ENCODE data around the gene C17orf75.
"Not testable (repeated sequence)": the region's sequence is repeated elsewhere in the genome, so short reads cannot be mapped to it uniquely, and the experiment has no call there.

C17orf75 gene

GRCh38 chr17:32341857-32342602 is at the start of gene C17orf75:
Gene C17orf75 (minus strand): TSS chr17:32342173. CDS start chr17:32342139, 34 bp downstream.
- Histone ChIP-seq H3K4me2 (ENCODE audit: low read length) (peak within 1 kb of the TSS; percentile 95), H2AFZ (ENCODE audit: low read depth, low read length) (peak within 1 kb of the TSS; percentile 87), H3K79me2 (ENCODE audit: low read length) (peaks cover 5% of the 10 kb centered on the region; the same call in 1 of the 2 replicates), H3K27me3 (ENCODE audit: low read depth, low read length) (no peaks in the 10 kb centered on the region), H3K9ac (ENCODE audit: low read length) (peak within 1 kb of the TSS; percentile 82), H4K20me1 (ENCODE audit: insufficient read depth, low read length) (no peaks in the 10 kb centered on the region), H3K27ac (ENCODE audit: low read length) (peak within 1 kb of the TSS; percentile 61), H3K9me3 (ENCODE audit: insufficient read depth, low read length) (no peaks in the 10 kb centered on the region), H3K4me3 (ENCODE audit: low read length) (peak within 1 kb of the TSS; percentile 82), H3K36me3 (replicated peaks; ENCODE audit: low read depth, low read length) (peaks cover 9% of the 10 kb centered on the region), H3K4me1 (ENCODE audit: low read length) (peaks cover 9% of the 10 kb centered on the region; the same call in 1 of the 2 replicates)
- no peak for TF ChIP-seq CTCF (IDR thresholded peaks at IDR 0.05; ENCODE audit: low read depth, low read length)

- H3K4me1 ChIP-seq (ENCODE audit: low read length), result no peaks in the 10 kb centered on the region
- H3K79me2 ChIP-seq (ENCODE audit: low read length), result no peaks in the 10 kb centered on the region
- H3K27ac ChIP-seq (ENCODE audit: low read length), result no peak overlapping the region
- H4K20me1 ChIP-seq (ENCODE audit: insufficient read depth, low read length), result no peaks in the 10 kb centered on the region
- no peak overlapping the region for H3K4me2 ChIP-seq (ENCODE audit: low read length)
- H2AFZ ChIP-seq (ENCODE audit: low read depth, low read length), result no peak overlapping the region
- H3K4me3 ChIP-seq (ENCODE audit: low read length), result no peak overlapping the region
- H3K27me3 ChIP-seq (ENCODE audit: low read depth, low read length), result no peaks in the 10 kb centered on the region
- peaks cover 4% of the 10 kb centered on the region for H3K36me3 ChIP-seq (replicated peaks; ENCODE audit: low read depth, low read length)
- H3K9me3 ChIP-seq (ENCODE audit: insufficient read depth, low read length), result no peaks in the 10 kb centered on the region
- H3K9ac ChIP-seq (ENCODE audit: low read length), result no peak overlapping the region
- TF ChIP-seq EZH2phosphoT487 (IDR thresholded peaks at IDR 0.05; ENCODE audit: low read depth) (no peak), CTCF (IDR thresholded peaks at IDR 0.05; ENCODE audit: low read depth, low read length) (no peak)
These were observed 46.9 kb upstream of the C17orf75 start for GRCh38 chr17:32388613-32389459.

- not testable (repeated sequence) for H2AFZ ChIP-seq (ENCODE audit: low read depth, low read length); H3K4me2 ChIP-seq (ENCODE audit: low read length); H4K20me1 ChIP-seq (ENCODE audit: insufficient read depth, low read length); H3K27ac ChIP-seq (ENCODE audit: low read length); H3K4me1 ChIP-seq (ENCODE audit: low read length); H3K9ac ChIP-seq (ENCODE audit: low read length); H3K4me3 ChIP-seq (ENCODE audit: low read length); H3K79me2 ChIP-seq (ENCODE audit: low read length); H3K27me3 ChIP-seq (ENCODE audit: low read depth, low read length); H3K9me3 ChIP-seq (ENCODE audit: insufficient read depth, low read length); H3K36me3 ChIP-seq (replicated peaks; ENCODE audit: low read depth, low read length)
These were observed 46.2 kb upstream of the C17orf75 start for GRCh38 chr17:32388128-32388527.

- Histone ChIP-seq H4K20me1 (ENCODE audit: insufficient read depth, low read length) (0 out of 2 replicates have a peak, but pooled peaks cover 4% of the 10 kb centered on the region), H3K9me3 (ENCODE audit: insufficient read depth, low read length) (no peaks in the 10 kb centered on the region), H3K9ac (ENCODE audit: low read length) (no peak overlapping the region), H3K4me3 (ENCODE audit: low read length) (no peak overlapping the region), H3K27ac (ENCODE audit: low read length) (no peak overlapping the region), H3K36me3 (replicated peaks; ENCODE audit: low read depth, low read length) (peaks cover 20% of the 10 kb centered on the region), H3K4me2 (ENCODE audit: low read length) (no peak overlapping the region), H3K79me2 (ENCODE audit: low read length) (no peaks in the 10 kb centered on the region), H2AFZ (ENCODE audit: low read depth, low read length) (no peak overlapping the region), H3K27me3 (ENCODE audit: low read depth, low read length) (no peaks in the 10 kb centered on the region), H3K4me1 (ENCODE audit: low read length) (no peaks in the 10 kb centered on the region)
- TF ChIP-seq EZH2phosphoT487 (IDR thresholded peaks at IDR 0.05; ENCODE audit: low read depth), result no peak
- no peak for TF ChIP-seq CTCF (IDR thresholded peaks at IDR 0.05; ENCODE audit: low read depth, low read length)
These were observed 44.9 kb upstream of the C17orf75 start for GRCh38 chr17:32386844-32387243.

Data from OCI-LY3 (cell line).